Sigmoid colon (tissue), 7 donors: Measurements from ENCODE around the gene PANK4. TPM values are rescaled to one million over a fixed set of nuclear protein-coding genes. Genes with fewer than 3 reads are reported as not detected.

Source experiments
- DNase-seq: peaks from one replicate; pipeline ENCODE4 v3.0.0-alpha.2; 2019
- H3K27ac ChIP-seq, 4 donors: fragments of 200-600 bp; sonication (generic); one replicate each; pipeline ENCODE4 v1.5.1; 2016 to 2019; ENCODE audit warnings: mild to moderate bottlenecking in 1 of 4
- H3K27me3 ChIP-seq, 3 donors: fragments of 200-600 bp; sonication (generic); one replicate each; pipeline ENCODE4 v1.5.1; 2019; ENCODE audit warnings: mild to moderate bottlenecking in 1 of 3
- H3K36me3 ChIP-seq, 4 donors: fragments of 200-600 bp; sonication (generic); one replicate each; pipeline ENCODE4 v1.5.1; 2016 to 2019
- H3K4me1 ChIP-seq, 4 donors: fragments of 200-600 bp; sonication (generic); one replicate each; pipeline ENCODE4 v1.5.1; 2017 to 2019
- H3K4me3 ChIP-seq, 4 donors: fragments of 200-600 bp; sonication (generic); one replicate each; pipeline ENCODE4 v1.5.1; 2017 to 2019; ENCODE audit warnings: mild to moderate bottlenecking in 2 of 4, moderate library complexity in 1 of 4
- H3K9me3 ChIP-seq, 4 donors: fragments of 200-600 bp in 3 of 4; sonication (generic) in 3 of 4; one replicate each; pipeline versions ENCODE4 v1.5.1 to v1.6.1; 2013 to 2019
- EP300 ChIP-seq, 4 donors: sonication (generic); formaldehyde crosslinking; IDR thresholded peaks; one replicate each; pipeline ENCODE4 v1.6.1; 2017; ENCODE audit warnings: antibody characterized with exemption in 4 of 4
- POLR2A ChIP-seq, 2 donors: fragments of 450-650 bp; IDR thresholded peaks; one replicate each; pipeline ENCODE4 v1.6.1; 2016; ENCODE audit warnings: antibody characterized with exemption in 2 of 2, mild to moderate bottlenecking in 2 of 2, moderate library complexity in 2 of 2
- POLR2AphosphoS5 ChIP-seq, 4 donors: sonication (generic); formaldehyde crosslinking; IDR thresholded peaks; one replicate each; pipeline ENCODE4 v1.6.1; 2017; ENCODE audit warnings: antibody characterized with exemption in 4 of 4
- WGBS, 2 donors: extraction: QIAGEN DNeasy Blood & Tissue Kit; methylation state at CpG; one replicate each; pipeline ENCODE4 v1.1.7; 2013; 5-methylcytosine and 5-hydroxymethylcytosine counted together
- intact Hi-C: fragments of 100-400 bp; cut with DNase I; formaldehyde crosslinking; loops from one replicate; pipeline ENCODE4 v1.15.1; 2023
- polyA plus RNA-seq, 3 donors: library from polyadenylated mRNA; stranded (reverse); fragments of 200-250 nt; gene quantifications; one replicate each; pipeline ENCODE4 v1.2.3, GENCODE V29; 2013
- total RNA-seq, 4 donors: library from RNA; depleted of rRNA; stranded (reverse); fragments of >200 nt; gene quantifications; one replicate each; pipeline ENCODE4 v1.1.0, GENCODE V29; 2016
- TF ChIP-seq, protein P1 (sequence below), 4 experiments: fragments of 450-650 bp in 3 of 4; fragments of 200-600 bp in 1 of 4; IDR thresholded peaks; one replicate each; pipeline ENCODE4 v1.5.1; 2016 to 2019; ENCODE audit warnings: antibody characterized with exemption in 4 of 4, mild to moderate bottlenecking in 3 of 4, moderate library complexity in 2 of 4
- donor health status: healthy with polysubstance abuse.
- donor health status: Bipolar disorder and iron deficiency.
- donor health status: healthy.

PANK4 gene
- total and polyA plus RNA-seq, 7 donors = 11.4 to 37.7 (median 25.4) TPM

DNA sequence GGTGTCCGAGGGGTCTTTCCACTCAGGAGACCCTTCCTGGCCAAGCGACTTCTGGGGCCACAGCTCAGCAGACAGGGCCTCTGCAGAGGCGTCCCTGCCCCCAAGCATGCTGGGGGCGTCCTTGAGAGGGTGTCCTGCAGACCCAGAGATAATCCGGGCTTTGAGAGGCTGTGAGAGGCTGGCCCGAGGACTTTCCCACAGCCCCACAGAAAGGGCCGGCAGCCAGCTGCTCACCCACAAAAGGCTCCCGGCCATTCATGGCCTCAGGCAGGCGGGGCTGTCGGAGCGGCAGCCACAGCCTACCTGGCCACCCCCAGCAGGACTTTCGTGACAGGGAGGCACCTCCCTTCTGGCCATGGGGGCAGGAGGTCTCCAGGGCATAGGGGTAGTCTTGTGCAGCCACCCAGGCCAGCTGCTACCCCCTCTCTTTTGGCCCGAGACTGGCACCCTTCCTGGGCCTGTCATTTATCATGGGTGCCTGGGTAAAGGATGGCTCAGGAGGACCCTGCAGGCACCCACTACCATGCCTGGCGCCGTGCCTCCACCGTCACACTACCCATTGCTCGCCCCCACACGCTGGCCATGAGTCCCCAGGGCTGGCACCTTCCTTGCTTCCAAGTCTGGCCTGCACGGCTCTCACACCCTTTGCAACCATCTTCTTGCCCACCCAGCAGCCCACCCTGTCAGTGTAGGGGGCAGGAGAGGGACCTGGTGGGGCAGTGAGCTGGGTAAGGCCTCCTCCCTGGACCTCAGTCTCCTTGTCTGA is 18.7 kb upstream of the PANK4 start:
- Histone ChIP-seq H3K4me1 (peaks cover 0 to 64% (median 51%) of the 10 kb centered on the region in 4 donors), H3K4me3 (no peak overlapping the region), H3K9me3 (no peaks in the 10 kb centered on the region), H3K27me3 (peaks cover 26 to 76% (median 61%) of the 10 kb centered on the region in 3 donors), H3K36me3 (no peaks in the 10 kb centered on the region), H3K27ac (peak overlapping the region; percentile 79 to 94 (median 82))
- no peak for TF ChIP-seq EP300 (IDR thresholded peaks at IDR 0.05)
- no peak for TF ChIP-seq POLR2AphosphoS5 (IDR thresholded peaks at IDR 0.05)
- TF ChIP-seq POLR2A (IDR thresholded peaks at IDR 0.05) = no peak
- TF ChIP-seq, protein P1, sequence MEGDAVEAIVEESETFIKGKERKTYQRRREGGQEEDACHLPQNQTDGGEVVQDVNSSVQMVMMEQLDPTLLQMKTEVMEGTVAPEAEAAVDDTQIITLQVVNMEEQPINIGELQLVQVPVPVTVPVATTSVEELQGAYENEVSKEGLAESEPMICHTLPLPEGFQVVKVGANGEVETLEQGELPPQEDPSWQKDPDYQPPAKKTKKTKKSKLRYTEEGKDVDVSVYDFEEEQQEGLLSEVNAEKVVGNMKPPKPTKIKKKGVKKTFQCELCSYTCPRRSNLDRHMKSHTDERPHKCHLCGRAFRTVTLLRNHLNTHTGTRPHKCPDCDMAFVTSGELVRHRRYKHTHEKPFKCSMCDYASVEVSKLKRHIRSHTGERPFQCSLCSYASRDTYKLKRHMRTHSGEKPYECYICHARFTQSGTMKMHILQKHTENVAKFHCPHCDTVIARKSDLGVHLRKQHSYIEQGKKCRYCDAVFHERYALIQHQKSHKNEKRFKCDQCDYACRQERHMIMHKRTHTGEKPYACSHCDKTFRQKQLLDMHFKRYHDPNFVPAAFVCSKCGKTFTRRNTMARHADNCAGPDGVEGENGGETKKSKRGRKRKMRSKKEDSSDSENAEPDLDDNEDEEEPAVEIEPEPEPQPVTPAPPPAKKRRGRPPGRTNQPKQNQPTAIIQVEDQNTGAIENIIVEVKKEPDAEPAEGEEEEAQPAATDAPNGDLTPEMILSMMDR (IDR thresholded peaks at IDR 0.05) = no peak
- no peak for DNase-seq
- WGBS, 2 donors = 49 to 73% methylated on average over 19 of the region's 19 CpGs
- intact Hi-C loops = loop anchor here (5.0 kb wide), 1 partner anchor 42 kb away; the partner anchor contains the start of gene PRXL2B

- 59 to 67% methylated on average over 26 of the region's 26 CpGs for WGBS, 2 donors
- Histone ChIP-seq H3K9me3 (no peaks in the 10 kb centered on the region), H3K4me3 (no peak overlapping the region), H3K27me3 (peaks cover 26 to 84% (median 69%) of the 10 kb centered on the region in 3 donors), H3K36me3 (no peaks in the 10 kb centered on the region), H3K4me1 (peaks cover 0 to 63% (median 48%) of the 10 kb centered on the region in 4 donors), H3K27ac (peak overlapping the region in 2 of 4 donors; percentile 2 to 13)
- DNase-seq = no peak
- TF ChIP-seq POLR2AphosphoS5 (IDR thresholded peaks at IDR 0.05) (no peak), POLR2A (IDR thresholded peaks at IDR 0.05) (no peak), EP300 (IDR thresholded peaks at IDR 0.05) (no peak)
- TF ChIP-seq, protein P1 (IDR thresholded peaks at IDR 0.05) = no peak
- intact Hi-C loops = no loop called here
These were observed 17.9 kb upstream of the PANK4 start for GRCh38 chr1:2544093-2544874.

GRCh38 chr1:2543543-2544092 is 17.2 kb upstream of the PANK4 start:
- intact Hi-C loops = no loop called here
- H3K9me3 ChIP-seq = no peaks in the 10 kb centered on the region
- no peak overlapping the region for H3K4me3 ChIP-seq
- 28 to 47% methylated on average over 26 of the region's 26 CpGs for WGBS, 2 donors
- H3K4me1 ChIP-seq = peaks cover 0 to 56% (median 43%) of the 10 kb centered on the region in 4 donors
- H3K27me3 ChIP-seq = peaks cover 26 to 91% (median 73%) of the 10 kb centered on the region in 3 donors
- no peaks in the 10 kb centered on the region for H3K36me3 ChIP-seq
- H3K27ac ChIP-seq = no peak overlapping the region
- TF ChIP-seq POLR2AphosphoS5 (IDR thresholded peaks at IDR 0.05) (no peak), EP300 (IDR thresholded peaks at IDR 0.05) (no peak), POLR2A (IDR thresholded peaks at IDR 0.05) (no peak)
- TF ChIP-seq, protein P1 (IDR thresholded peaks at IDR 0.05) = no peak
- no peak for DNase-seq

DNA sequence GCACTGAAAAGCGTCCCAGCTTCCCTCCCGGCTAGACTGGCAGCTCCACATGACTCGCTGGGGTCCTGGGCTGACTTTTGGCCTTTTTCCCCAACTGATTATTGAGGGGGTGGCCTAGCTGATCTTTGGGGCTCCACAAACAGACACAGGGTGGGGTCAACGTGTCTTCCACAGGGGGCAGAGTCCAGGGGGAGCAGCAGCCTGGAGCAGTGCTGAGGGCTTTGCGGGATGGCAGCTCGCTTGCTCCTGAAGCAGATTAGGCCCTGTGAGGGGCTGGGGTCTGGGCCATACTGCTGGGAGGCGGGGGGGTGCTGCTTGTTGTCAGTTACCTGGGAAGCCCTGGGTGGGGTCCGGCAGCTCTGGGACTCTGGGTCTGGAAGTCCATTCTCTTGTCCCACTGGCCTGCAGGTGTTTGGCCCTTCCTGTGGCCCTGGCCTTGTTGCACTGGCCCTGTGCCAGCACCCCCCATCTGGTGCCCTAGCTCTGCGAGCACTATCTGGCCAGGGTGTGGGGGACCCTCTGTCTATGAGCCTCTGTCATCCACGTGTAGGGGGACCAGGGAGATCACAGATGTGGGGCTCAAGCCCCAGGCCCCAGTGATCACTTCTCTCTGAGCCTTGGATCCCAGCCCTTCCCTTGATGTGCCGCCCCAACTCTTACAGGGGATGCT is 16.0 kb upstream of the PANK4 start:
- Histone ChIP-seq H3K4me3 (no peak overlapping the region), H3K27me3 (peaks cover 26 to 97% (median 72%) of the 10 kb centered on the region in 3 donors), H3K27ac (no peak overlapping the region), H3K4me1 (peaks cover 0 to 44% (median 33%) of the 10 kb centered on the region in 4 donors), H3K36me3 (no peaks in the 10 kb centered on the region), H3K9me3 (no peaks in the 10 kb centered on the region)
- intact Hi-C loops = no loop called here
- no peak for DNase-seq
- WGBS, 2 donors = 65 to 85% methylated on average over 11 of the region's 11 CpGs
- TF ChIP-seq POLR2A (IDR thresholded peaks at IDR 0.05) = no peak
- no peak for TF ChIP-seq POLR2AphosphoS5 (IDR thresholded peaks at IDR 0.05)
- TF ChIP-seq, protein P1 (IDR thresholded peaks at IDR 0.05) = no peak
- no peak for TF ChIP-seq EP300 (IDR thresholded peaks at IDR 0.05)
